Testis (tissue), 2 donors: Measurements from ENCODE around the gene TMEM39A.

ENCODE experiments used
- POLR2A ChIP-seq: fragments of 450-650 bp; IDR thresholded peaks from one replicate; pipeline ENCODE4 v1.6.1; 2017; ENCODE audit warnings: antibody characterized with exemption, mild to moderate bottlenecking, moderate library complexity
- TF ChIP-seq, protein P1 (sequence below), 3 experiments: fragments of 450-650 bp in 2 of 3; fragments of 200-600 bp in 1 of 3; sonication (generic) in 1 of 3; IDR thresholded peaks; one replicate each; pipeline ENCODE4 v1.5.1; 2016 to 2019; ENCODE audit warnings: antibody characterized with exemption in 3 of 3, mild to moderate bottlenecking in 2 of 3, moderate library complexity in 1 of 3

DNA sequence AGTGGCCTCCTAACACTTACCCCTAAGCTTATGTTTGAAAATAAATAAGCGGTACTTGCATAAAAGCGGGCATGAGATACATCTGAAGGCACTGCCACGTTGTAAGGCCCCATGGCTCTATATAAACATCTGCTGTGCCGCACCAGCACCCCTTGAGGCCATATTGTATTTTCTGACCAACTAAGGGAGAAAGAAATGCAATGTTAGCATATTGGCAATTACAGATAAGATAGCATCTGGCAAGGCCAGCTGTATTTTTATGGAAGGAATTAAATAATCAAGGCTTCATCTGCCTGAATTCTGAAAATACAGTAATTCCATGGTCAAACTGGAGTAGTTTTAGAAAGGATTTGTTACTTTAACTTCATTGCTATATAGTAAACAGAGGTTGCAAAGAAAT lies 28.7 kb downstream of the TMEM39A start:
- TF ChIP-seq, protein P1, sequence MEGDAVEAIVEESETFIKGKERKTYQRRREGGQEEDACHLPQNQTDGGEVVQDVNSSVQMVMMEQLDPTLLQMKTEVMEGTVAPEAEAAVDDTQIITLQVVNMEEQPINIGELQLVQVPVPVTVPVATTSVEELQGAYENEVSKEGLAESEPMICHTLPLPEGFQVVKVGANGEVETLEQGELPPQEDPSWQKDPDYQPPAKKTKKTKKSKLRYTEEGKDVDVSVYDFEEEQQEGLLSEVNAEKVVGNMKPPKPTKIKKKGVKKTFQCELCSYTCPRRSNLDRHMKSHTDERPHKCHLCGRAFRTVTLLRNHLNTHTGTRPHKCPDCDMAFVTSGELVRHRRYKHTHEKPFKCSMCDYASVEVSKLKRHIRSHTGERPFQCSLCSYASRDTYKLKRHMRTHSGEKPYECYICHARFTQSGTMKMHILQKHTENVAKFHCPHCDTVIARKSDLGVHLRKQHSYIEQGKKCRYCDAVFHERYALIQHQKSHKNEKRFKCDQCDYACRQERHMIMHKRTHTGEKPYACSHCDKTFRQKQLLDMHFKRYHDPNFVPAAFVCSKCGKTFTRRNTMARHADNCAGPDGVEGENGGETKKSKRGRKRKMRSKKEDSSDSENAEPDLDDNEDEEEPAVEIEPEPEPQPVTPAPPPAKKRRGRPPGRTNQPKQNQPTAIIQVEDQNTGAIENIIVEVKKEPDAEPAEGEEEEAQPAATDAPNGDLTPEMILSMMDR (IDR thresholded peaks at IDR 0.05): no peak
- no peak for TF ChIP-seq POLR2A
